Stomach (tissue), 4 donors: ENCODE data around the gene CDK5.
"Not testable (repeated sequence)": the region's sequence is repeated elsewhere in the genome, so short reads cannot be mapped to it uniquely, and the experiment has no call there.

Experiments
- CTCF ChIP-seq, 7 experiments: fragments of 450-650 bp in 4 of 7; fragments of 200-600 bp in 3 of 7; sonication (generic) in 3 of 7; IDR thresholded peaks; one replicate each; pipeline ENCODE4 v1.5.1; 2016 to 2019; ENCODE audit warnings: antibody characterized with exemption in 7 of 7, control low read depth in 2 of 7, mild to moderate bottlenecking in 1 of 7
- POLR2A ChIP-seq, 4 donors: fragments of 450-650 bp; IDR thresholded peaks; one replicate each; pipeline ENCODE4 v1.6.1; 2016; ENCODE audit warnings: antibody characterized with exemption in 4 of 4, control low read depth in 2 of 4, mild to moderate bottlenecking in 1 of 4, moderate library complexity in 1 of 4

- not testable (repeated sequence) for TF ChIP-seq CTCF, POLR2A (IDR thresholded peaks at IDR 0.05)
Observed at GRCh38 chr7:151027728-151028130, 30.0 kb downstream of the CDK5 start.
